ENCODE data around the gene DENND1A.

The DENND1A gene

GRCh38 chr9:123686131-123686828 is 243.6 kb downstream of the DENND1A start:
- DNase-seq (ENCODE audit: low read depth), result no peak

GRCh38 chr9:123685489-123686083 is 244.3 kb downstream of the DENND1A start:
- no peak for DNase-seq (ENCODE audit: low read depth)

- no peak for DNase-seq (ENCODE audit: low read depth)
Measured at GRCh38 chr9:123684393-123685149, 245.4 kb downstream of the DENND1A start.

- DNase-seq (ENCODE audit: low read depth), result no peak
Measured at GRCh38 chr9:123682746-123683145, 247.2 kb downstream of the DENND1A start.

- DNase-seq (ENCODE audit: low read depth), result no peak
Measured at GRCh38 chr9:123680352-123680751, 249.6 kb downstream of the DENND1A start.

- no peak for DNase-seq (ENCODE audit: low read depth)
Measured at GRCh38 chr9:123679330-123679987, 250.5 kb downstream of the DENND1A start.

GRCh38 chr9:123678878-123679329 is 251.0 kb downstream of the DENND1A start:
- DNase-seq (ENCODE audit: low read depth), result no peak

- no peak for DNase-seq (ENCODE audit: low read depth)
Measured at GRCh38 chr9:123678038-123678877, 251.7 kb downstream of the DENND1A start.

GRCh38 chr9:123676869-123677268 is 253.1 kb downstream of the DENND1A start:
- no peak for DNase-seq (ENCODE audit: low read depth)

- DNase-seq (ENCODE audit: low read depth), result no peak
Measured at GRCh38 chr9:123669346-123669745, 260.6 kb downstream of the DENND1A start.

GRCh38 chr9:123663529-123663928 is 266.4 kb downstream of the DENND1A start:
- DNase-seq (ENCODE audit: low read depth), result no peak

- DNase-seq (ENCODE audit: low read depth), result no peak
Measured at GRCh38 chr9:123662057-123662776, 267.7 kb downstream of the DENND1A start.

- DNase-seq (ENCODE audit: low read depth), result no peak
Measured at GRCh38 chr9:123660691-123661466, 269.0 kb downstream of the DENND1A start.

- DNase-seq (ENCODE audit: low read depth), result no peak
Measured at GRCh38 chr9:123659358-123659757, 270.6 kb downstream of the DENND1A start.

- no peak for DNase-seq (ENCODE audit: low read depth)
Measured at GRCh38 chr9:123658792-123659191, 271.1 kb downstream of the DENND1A start.

- no peak for DNase-seq (ENCODE audit: low read depth)
Measured at GRCh38 chr9:123657941-123658340, 272.0 kb downstream of the DENND1A start.

GRCh38 chr9:123657099-123657498 is 272.8 kb downstream of the DENND1A start:
- no peak for DNase-seq (ENCODE audit: low read depth)

- DNase-seq (ENCODE audit: low read depth), result no peak
Measured at GRCh38 chr9:123656565-123656964, 273.4 kb downstream of the DENND1A start.

- DNase-seq (ENCODE audit: low read depth), result no peak
Measured at GRCh38 chr9:123655681-123656423, 274.1 kb downstream of the DENND1A start.

All from activated gamma-delta T cell treated with anti-CD3 and anti-CD28 coated beads, Interleukin-2, amount 50 U/mL, for 16 hours (primary cell).